ENCODE measurements around the gene PLXNA4. TPM values are rescaled to one million over a fixed set of nuclear protein-coding genes. Genes with fewer than 3 reads are reported as not detected.

PLXNA4 gene
- total RNA-seq, 2 experiments from 2014 or later = 0.75 to 0.85 TPM

GRCh38 chr7:132503415-132503814, 72.9 kb downstream of the PLXNA4 start:
- no peaks in the 10 kb centered on the region for H3K9me3 ChIP-seq (ENCODE audit: control insufficient read depth in 1 of 2, insufficient read depth in 1 of 2, low read length in 2 of 2)
- intact Hi-C loops (cut with DNase I, micrococcal nuclease) = no loop called here
- H3K27ac ChIP-seq (ENCODE audit: low read depth in 1 of 2, low read length in 2 of 2) = no peak overlapping the region
- no peaks in the 10 kb centered on the region for H3K9me3 Mint-ChIP-seq
- no peak overlapping the region for H3K27ac Mint-ChIP-seq
- no peaks in the 10 kb centered on the region for H3K4me1 ChIP-seq (ENCODE audit: insufficient read depth, low read length)
- H3K27me3 Mint-ChIP-seq = no peaks in the 10 kb centered on the region
- ATAC-seq (ENCODE audit: poor library complexity) (no peak), DNase-seq (no peak)
- no peaks in the 10 kb centered on the region for H3K36me3 ChIP-seq (ENCODE audit: insufficient read depth, low read length)
- H3K27me3 ChIP-seq (ENCODE audit: control insufficient read depth in 1 of 2, insufficient read depth in 2 of 2, low read length in 2 of 2) = no peaks in the 10 kb centered on the region
- no peaks in the 10 kb centered on the region for H3K36me3 Mint-ChIP-seq (ENCODE audit: low read depth)
- H3K4me3 ChIP-seq (ENCODE audit: low read length) = no peak overlapping the region
- ChIA-PET POLR2A (no interaction called here), CTCF (interaction anchor here (0.6 kb wide), 1 partner anchor 54 kb away, joined by 3 read pairs; no protein-coding TSS in a partner anchor)
- TF ChIP-seq CTCF (IDR thresholded peaks at IDR 0.05) = no peak
- H3K4me1 Mint-ChIP-seq (ENCODE audit: low read depth) = no peaks in the 10 kb centered on the region
- H3K4me3 Mint-ChIP-seq = no peak overlapping the region

DNA sequence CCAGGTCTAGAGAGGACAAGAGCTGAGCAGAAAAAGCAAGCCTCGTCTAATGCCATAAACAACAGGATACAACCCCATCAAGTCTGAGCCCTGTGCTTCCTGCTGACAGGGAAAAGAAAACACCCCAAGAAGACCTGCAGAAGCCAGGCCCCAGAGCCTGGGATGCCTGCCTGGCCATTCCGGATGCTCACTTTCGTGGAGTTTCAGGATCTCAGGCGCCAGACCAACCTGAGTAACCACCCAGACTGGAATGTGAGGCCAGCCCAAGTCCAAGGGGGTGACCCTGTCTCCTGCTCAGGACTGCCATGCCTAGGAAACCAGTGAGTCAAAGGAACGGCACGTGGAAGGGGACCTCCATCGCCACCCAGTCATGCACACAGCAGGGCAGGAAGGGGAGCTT, 74.3 kb downstream of the PLXNA4 start:
- DNase-seq = no peak
- H3K27ac Mint-ChIP-seq = no peak overlapping the region
- no peak overlapping the region for H3K4me3 Mint-ChIP-seq
- POLR2A ChIA-PET = no interaction called here
- Histone ChIP-seq H3K4me1 (ENCODE audit: insufficient read depth, low read length) (no peaks in the 10 kb centered on the region), H3K4me3 (ENCODE audit: low read length) (no peak overlapping the region), H3K36me3 (ENCODE audit: insufficient read depth, low read length) (no peaks in the 10 kb centered on the region), H3K27me3 (ENCODE audit: control insufficient read depth in 1 of 2, insufficient read depth in 2 of 2, low read length in 2 of 2) (no peaks in the 10 kb centered on the region), H3K9me3 (ENCODE audit: control insufficient read depth in 1 of 2, insufficient read depth in 1 of 2, low read length in 2 of 2) (no peaks in the 10 kb centered on the region), H3K27ac (ENCODE audit: low read depth in 1 of 2, low read length in 2 of 2) (no peak overlapping the region)
- no peaks in the 10 kb centered on the region for H3K27me3 Mint-ChIP-seq
- H3K9me3 Mint-ChIP-seq = no peaks in the 10 kb centered on the region
- no peak for TF ChIP-seq CTCF (IDR thresholded peaks at IDR 0.05)
- no peaks in the 10 kb centered on the region for H3K4me1 Mint-ChIP-seq (ENCODE audit: low read depth)
- CTCF ChIA-PET = no interaction called here
- intact Hi-C loops (cut with DNase I, micrococcal nuclease) = no loop called here
- no peaks in the 10 kb centered on the region for H3K36me3 Mint-ChIP-seq (ENCODE audit: low read depth)
- ATAC-seq (ENCODE audit: poor library complexity) = no peak

- H3K27me3 Mint-ChIP-seq = no peaks in the 10 kb centered on the region
- ATAC-seq (ENCODE audit: poor library complexity) = no peak
- no peak overlapping the region for H3K4me3 Mint-ChIP-seq
- H3K36me3 Mint-ChIP-seq (ENCODE audit: low read depth) = no peaks in the 10 kb centered on the region
- Histone ChIP-seq H3K4me1 (ENCODE audit: insufficient read depth, low read length) (no peaks in the 10 kb centered on the region), H3K9me3 (ENCODE audit: control insufficient read depth in 1 of 2, insufficient read depth in 1 of 2, low read length in 2 of 2) (no peaks in the 10 kb centered on the region), H3K27ac (ENCODE audit: low read depth in 1 of 2, low read length in 2 of 2) (no peak overlapping the region), H3K4me3 (ENCODE audit: low read length) (no peak overlapping the region), H3K36me3 (ENCODE audit: insufficient read depth, low read length) (no peaks in the 10 kb centered on the region), H3K27me3 (ENCODE audit: control insufficient read depth in 1 of 2, insufficient read depth in 2 of 2, low read length in 2 of 2) (peaks cover 0 to 2% of the 10 kb centered on the region in 2 experiments)
- TF ChIP-seq CTCF (IDR thresholded peaks at IDR 0.05) = no peak
- intact Hi-C loops (cut with DNase I, micrococcal nuclease) = no loop called here
- no peak for DNase-seq
- no peaks in the 10 kb centered on the region for H3K9me3 Mint-ChIP-seq
- ChIA-PET POLR2A (no interaction called here), CTCF (no interaction called here)
- no peak overlapping the region for H3K27ac Mint-ChIP-seq
- H3K4me1 Mint-ChIP-seq (ENCODE audit: low read depth) = no peaks in the 10 kb centered on the region
Measured at GRCh38 chr7:132500727-132501440, 75.4 kb downstream of the PLXNA4 start.

Measured in CD4-positive, alpha-beta T cell (primary cell).